WI38 (cell line): ENCODE measurements around the gene LANCL2.

ENCODE experiments used
- H3K4me3 ChIP-seq: 2 replicates; pipeline ENCODE4 v1.5.1; 2011; ENCODE audit warnings: low read depth, mild to moderate bottlenecking, control low read depth, low read length
- TF ChIP-seq, protein P1 (sequence below): IDR thresholded peaks from 2 replicates; pipeline ENCODE4 v1.5.1; 2012; ENCODE audit warnings: low read depth, mild to moderate bottlenecking, control low read depth, low read length

LANCL2 gene

GRCh38 chr7:55473932-55474331 lies 108.8 kb downstream of the LANCL2 start:
- H3K4me3 ChIP-seq, result no peak overlapping the region
- TF ChIP-seq, protein P1, sequence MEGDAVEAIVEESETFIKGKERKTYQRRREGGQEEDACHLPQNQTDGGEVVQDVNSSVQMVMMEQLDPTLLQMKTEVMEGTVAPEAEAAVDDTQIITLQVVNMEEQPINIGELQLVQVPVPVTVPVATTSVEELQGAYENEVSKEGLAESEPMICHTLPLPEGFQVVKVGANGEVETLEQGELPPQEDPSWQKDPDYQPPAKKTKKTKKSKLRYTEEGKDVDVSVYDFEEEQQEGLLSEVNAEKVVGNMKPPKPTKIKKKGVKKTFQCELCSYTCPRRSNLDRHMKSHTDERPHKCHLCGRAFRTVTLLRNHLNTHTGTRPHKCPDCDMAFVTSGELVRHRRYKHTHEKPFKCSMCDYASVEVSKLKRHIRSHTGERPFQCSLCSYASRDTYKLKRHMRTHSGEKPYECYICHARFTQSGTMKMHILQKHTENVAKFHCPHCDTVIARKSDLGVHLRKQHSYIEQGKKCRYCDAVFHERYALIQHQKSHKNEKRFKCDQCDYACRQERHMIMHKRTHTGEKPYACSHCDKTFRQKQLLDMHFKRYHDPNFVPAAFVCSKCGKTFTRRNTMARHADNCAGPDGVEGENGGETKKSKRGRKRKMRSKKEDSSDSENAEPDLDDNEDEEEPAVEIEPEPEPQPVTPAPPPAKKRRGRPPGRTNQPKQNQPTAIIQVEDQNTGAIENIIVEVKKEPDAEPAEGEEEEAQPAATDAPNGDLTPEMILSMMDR, result no peak

- no peak overlapping the region for H3K4me3 ChIP-seq
- TF ChIP-seq, protein P1, result no peak
Measured at GRCh38 chr7:55474944-55475854, 110.1 kb downstream of the LANCL2 start.

- TF ChIP-seq, protein P1, result no peak
- no peak overlapping the region for H3K4me3 ChIP-seq
Measured at GRCh38 chr7:55475855-55476803, 111.0 kb downstream of the LANCL2 start.

DNA sequence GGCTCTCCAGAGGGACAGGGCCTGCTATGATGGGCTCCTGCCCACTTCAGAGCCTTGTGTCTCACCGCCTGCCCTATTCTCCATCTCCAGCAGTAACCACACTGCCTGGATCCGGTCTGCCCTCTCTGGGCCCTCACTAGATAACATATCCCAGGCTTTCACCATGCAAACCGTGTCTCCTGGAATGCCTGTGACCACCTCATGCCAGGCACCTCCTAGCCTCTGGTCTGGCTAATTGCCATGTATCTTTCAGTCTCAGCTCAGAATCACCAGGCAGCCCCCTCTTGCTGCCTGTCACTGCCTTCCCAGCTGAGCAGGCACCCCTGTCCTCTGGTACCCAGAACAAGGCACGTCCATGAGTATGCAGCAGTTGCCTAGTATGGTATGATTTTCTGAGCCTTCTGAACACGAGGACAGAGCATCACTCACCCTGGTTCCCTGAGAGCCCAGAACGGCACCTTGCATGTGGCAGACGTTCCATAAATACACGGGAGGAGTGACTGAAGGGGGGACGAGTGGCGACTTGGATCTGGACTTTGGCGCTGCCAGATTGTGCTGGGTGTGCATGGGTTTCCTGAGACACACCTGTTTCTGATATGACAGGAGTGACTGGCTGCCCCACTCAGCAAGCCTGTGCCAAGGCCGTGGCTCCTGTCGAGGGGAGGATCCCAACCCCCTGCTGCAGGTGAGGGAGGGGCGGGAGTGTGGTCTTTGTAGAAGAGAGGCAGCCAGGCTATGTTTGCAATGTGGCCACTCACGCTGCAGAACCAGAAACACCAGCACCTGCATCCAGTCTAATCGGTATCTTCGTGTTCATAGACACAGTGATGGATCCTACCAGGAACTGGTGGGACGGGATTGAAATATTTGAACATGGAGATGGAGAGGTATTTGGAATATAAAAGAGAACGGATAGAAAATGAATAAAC lies 112.0 kb downstream of the LANCL2 start:
- TF ChIP-seq, protein P1, result no peak
- H3K4me3 ChIP-seq, result no peak overlapping the region

DNA sequence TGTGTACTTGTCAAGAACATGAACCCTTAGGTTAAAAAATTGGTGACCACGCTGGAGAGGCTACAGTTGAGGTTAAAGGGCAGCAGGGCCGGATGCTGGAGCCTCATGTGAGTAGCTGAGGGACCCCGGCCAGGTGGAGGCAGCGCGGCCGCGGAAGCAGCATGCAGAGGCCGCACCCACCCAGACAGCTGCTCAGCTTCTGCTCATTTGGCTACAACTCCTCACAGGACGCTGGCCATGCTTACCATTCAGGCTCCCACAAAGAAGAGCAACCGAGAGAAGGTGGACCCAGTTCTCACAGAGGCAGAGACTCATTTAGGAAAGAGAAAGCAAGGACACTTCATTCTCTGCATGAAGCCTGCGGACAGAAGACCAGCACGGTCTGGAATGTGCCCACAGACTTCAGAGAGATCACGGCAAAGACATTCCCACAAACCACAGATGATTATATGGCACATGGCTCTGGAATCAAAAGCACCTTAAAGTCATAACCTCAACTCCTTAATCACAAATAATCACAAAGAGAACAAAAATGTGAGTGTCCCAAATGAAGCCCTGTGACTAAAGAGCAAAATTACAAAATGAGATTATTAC lies 112.7 kb downstream of the LANCL2 start:
- H3K4me3 ChIP-seq, result no peak overlapping the region
- TF ChIP-seq, protein P1, result no peak

GRCh38 chr7:55478700-55479099 lies 113.6 kb downstream of the LANCL2 start:
- TF ChIP-seq, protein P1, result no peak
- peak overlapping the region; percentile 30 for H3K4me3 ChIP-seq
